Measurements from ENCODE around the gene ZNF74. TPM values are rescaled to one million over a fixed set of nuclear protein-coding genes. Genes with fewer than 3 reads are reported as not detected.
"Not testable (repeated sequence)": the region's sequence is repeated elsewhere in the genome, so short reads cannot be mapped to it uniquely, and the experiment has no call there.

The ZNF74 gene
- total RNA-seq, 2 experiments from 2014 or later: 8.6 to 11.1 TPM

DNA sequence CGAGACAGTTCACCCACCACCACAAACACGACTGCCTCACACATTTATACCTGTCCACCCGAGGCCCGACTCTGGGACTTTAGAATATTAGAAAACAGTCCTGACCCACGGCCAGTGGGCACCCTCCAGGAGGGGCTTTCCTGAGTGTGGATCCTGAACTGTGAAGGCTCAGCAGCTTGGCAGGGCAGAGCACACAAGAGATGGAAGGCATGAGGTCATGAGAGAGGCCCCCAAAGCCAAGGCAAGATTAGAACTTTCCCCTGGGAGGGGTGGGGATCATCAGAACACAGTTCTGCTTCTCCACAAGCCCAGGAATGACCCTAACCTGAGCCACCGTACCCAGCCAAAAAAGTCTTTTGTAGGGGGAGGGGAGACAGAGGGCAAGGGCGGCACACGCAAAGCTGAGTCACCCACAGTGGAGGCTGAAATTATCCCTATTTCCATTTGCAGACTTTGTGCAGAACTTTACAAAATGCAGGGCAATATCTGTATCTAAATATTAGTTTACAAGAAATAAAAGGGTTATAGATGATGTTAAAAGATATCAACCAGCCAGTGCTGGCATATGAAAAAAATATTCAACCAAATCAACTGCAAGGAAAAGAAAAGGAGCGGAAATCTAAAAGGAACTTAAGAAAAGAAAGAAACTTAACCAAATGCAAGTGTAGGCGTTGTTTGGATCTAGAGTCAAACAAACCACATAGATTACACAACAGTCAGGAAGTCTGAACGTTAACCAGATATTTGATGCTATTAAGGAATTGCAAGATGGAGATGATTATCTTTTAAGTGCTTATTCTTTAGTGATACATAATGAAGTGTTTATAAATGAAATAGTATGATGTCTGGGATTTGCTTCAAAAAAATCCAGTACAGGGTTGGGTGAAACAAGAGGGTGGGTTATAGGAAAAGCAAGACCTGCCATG lies 29.4 kb upstream of the ZNF74 start:
- CTCF ChIA-PET; H3K9me3 Mint-ChIP-seq; POLR2A ChIA-PET; H3K27me3 Mint-ChIP-seq; DNase-seq; H3K36me3 Mint-ChIP-seq (ENCODE audit: low read depth); H3K4me3 Mint-ChIP-seq: not testable (repeated sequence)
- Mint-ChIP-seq H3K27ac (peak overlapping the region; percentile 44), H3K4me1 (peaks cover 26% of the 10 kb centered on the region)

DNA sequence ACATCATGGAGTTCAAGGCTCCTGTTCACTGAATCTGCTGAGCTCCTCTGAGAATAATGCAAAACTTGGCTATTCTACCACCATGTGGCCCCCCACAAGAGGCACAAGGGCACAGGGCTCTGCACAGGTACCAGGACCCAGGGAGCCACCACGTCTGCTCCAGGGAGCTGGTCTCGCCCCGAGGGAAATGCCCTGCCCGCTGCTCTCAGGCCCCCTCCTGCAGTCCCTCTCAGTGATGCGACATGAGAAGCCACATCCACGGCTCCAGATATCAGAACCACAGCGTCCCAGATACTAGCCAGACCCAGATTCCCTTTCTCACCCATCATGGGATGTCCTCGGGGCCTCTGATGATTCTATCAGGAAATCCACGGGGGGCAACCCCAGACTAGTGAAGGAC lies 27.1 kb upstream of the ZNF74 start:
- DNase-seq; CTCF ChIA-PET; H3K9me3 Mint-ChIP-seq; H3K4me3 Mint-ChIP-seq; POLR2A ChIA-PET; H3K36me3 Mint-ChIP-seq (ENCODE audit: low read depth): not testable (repeated sequence)
- Mint-ChIP-seq H3K27ac (peak overlapping the region; percentile 19), H3K4me1 (peaks cover 32% of the 10 kb centered on the region), H3K27me3 (peaks cover 10% of the 10 kb centered on the region)

DNA sequence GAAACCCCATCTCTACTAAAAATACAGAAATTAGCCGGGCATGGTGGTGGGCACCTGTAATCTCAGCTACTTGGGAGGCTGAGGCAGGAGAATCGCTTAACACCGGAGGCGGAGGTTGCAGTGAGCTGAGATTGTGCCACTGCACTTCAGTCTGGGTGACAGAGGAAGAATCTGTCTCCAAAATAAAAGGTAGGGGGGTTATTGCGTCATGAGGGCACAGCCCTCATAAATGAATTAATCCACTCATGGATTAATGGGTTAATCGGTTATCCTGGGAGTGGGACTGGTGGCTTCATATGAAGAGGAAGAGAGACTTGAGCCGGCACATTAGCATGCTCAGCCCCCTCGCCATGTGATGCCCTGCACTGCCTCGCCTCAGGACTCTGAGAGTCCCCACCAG lies 25.1 kb upstream of the ZNF74 start:
- POLR2A ChIA-PET; H3K4me3 Mint-ChIP-seq; H3K9me3 Mint-ChIP-seq; H3K36me3 Mint-ChIP-seq (ENCODE audit: low read depth); H3K27ac Mint-ChIP-seq; CTCF ChIA-PET; DNase-seq: not testable (repeated sequence)
- H3K27me3 Mint-ChIP-seq: peaks cover 11% of the 10 kb centered on the region
- H3K4me1 Mint-ChIP-seq: peaks cover 22% of the 10 kb centered on the region

DNA sequence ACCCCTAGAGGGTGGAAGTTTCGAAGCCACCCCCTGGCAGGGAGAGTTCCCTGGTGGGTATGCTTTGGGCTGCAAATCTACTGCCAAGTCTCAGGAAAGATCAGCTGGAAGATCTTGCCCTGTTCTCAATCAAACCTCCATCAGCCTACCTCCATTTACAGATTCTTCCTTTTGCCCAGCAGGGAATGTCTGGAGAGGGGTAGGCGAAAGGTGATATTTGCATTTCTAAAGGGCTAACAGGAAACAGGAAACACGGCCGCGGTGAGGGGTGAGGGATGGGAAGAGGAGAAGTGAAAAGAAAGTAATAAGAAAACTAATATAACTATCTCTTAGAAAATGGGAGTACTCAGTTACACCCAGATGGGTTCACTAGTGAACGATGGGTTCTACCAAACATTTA lies 22.3 kb upstream of the ZNF74 start:
- H3K4me1 Mint-ChIP-seq; H3K9me3 Mint-ChIP-seq; POLR2A ChIA-PET; CTCF ChIA-PET; DNase-seq; H3K4me3 Mint-ChIP-seq; H3K36me3 Mint-ChIP-seq (ENCODE audit: low read depth); H3K27ac Mint-ChIP-seq: not testable (repeated sequence)
- H3K27me3 Mint-ChIP-seq: peaks cover 11% of the 10 kb centered on the region

DNA sequence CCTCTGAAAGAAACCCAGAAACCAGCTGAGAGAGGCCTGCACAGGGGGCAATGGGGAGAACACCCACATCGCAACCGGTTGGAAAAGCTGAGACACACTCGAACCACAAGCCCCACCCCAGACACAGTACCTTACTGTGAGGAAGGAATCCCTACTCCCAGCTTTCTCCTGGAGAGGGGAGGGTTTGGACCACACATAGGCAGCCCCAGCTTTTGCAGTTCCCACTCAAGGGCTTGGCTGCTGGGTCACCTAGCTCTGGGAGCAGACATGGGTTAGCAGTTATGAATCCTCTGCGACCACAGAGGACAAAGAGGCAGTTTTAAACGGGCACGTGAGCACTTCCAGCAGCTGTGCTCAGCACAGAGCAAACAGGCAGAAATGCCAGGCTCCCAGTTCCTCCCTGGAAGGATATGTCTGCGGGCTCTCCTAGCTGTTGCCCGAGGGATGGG lies 21.5 kb upstream of the ZNF74 start:
- H3K9me3 Mint-ChIP-seq, POLR2A ChIA-PET: not testable (repeated sequence)

DNA sequence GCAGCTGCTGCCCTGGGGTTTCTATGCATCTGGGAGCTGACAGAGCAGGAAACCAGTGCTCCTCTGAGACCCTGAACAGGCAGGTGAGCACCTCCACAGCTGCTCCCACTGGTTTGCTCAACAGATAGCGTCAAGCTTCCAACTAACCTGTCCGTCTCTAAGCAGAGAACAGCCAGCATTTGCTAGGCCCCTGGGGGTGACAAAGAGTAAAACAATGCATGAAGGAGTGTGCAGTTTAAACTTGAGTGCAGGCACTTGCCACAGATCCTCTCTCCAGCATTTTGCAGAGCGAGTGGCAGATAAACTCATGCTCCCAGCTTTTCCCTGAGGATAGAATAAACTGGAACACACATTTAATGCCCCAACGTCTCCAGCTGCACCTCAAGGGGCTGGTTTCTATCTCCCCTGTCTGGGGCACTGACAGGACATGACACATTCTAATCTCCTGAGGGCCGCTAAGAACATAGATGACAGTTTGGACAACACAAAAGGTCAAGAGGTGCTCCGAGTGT lies 20.7 kb upstream of the ZNF74 start:
- not testable (repeated sequence) for DNase-seq, H3K27ac Mint-ChIP-seq

More for the DNA sequence above, 21.5 kb upstream of the ZNF74 start:
- H3K4me1 Mint-ChIP-seq; H3K4me3 Mint-ChIP-seq; H3K27ac Mint-ChIP-seq; CTCF ChIA-PET; H3K36me3 Mint-ChIP-seq (ENCODE audit: low read depth); DNase-seq: not testable (repeated sequence)
- H3K27me3 Mint-ChIP-seq: peaks cover 11% of the 10 kb centered on the region

DNA sequence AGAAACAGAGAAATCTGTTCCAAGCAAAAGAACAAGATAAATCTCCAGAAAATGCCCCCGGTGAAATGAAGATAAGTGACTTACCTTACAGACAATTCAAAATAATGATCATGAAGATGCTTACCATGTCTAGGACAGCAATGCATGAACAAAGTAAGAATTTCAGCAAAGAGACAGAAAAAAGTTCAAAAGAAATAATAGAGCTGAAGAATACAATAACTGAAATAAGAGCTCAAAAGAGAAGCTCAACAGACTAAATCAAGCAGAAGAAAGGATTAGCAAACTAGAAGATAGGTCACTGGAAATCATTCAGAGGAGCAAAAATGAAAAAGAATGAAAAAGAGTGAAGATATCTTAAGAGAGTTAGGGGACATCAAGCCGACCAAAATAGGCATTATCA lies 19.8 kb upstream of the ZNF74 start:
- CTCF ChIA-PET; H3K4me1 Mint-ChIP-seq; H3K36me3 Mint-ChIP-seq (ENCODE audit: low read depth); H3K27ac Mint-ChIP-seq; H3K27me3 Mint-ChIP-seq; H3K9me3 Mint-ChIP-seq; DNase-seq; POLR2A ChIA-PET; H3K4me3 Mint-ChIP-seq: not testable (repeated sequence)

More for the DNA sequence above, 20.7 kb upstream of the ZNF74 start:
- POLR2A ChIA-PET; H3K27me3 Mint-ChIP-seq; H3K4me1 Mint-ChIP-seq; H3K4me3 Mint-ChIP-seq; H3K36me3 Mint-ChIP-seq (ENCODE audit: low read depth); CTCF ChIA-PET; H3K9me3 Mint-ChIP-seq: not testable (repeated sequence)

DNA sequence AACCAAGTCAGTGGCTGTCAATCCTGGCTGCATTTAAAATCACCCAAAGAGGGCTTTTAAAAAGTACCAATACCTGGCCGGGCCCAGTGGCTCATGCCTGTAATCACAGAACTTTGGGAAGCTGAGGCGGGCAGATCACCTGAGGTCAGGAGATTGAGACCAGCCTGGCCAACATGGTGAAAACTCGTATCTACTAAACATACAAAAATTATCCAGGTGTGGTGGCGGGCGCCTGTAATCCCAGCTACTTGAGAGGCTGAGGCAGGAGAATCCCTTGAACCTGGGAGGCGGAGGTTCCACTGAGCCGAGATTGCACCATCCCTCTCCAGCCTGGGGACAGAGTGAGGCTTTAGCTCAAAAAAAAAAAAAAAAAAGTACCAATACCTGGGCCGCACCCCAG lies 17.7 kb upstream of the ZNF74 start:
- H3K36me3 Mint-ChIP-seq (ENCODE audit: low read depth); DNase-seq; H3K4me3 Mint-ChIP-seq; CTCF ChIA-PET; H3K9me3 Mint-ChIP-seq; H3K4me1 Mint-ChIP-seq; POLR2A ChIA-PET; H3K27ac Mint-ChIP-seq; H3K27me3 Mint-ChIP-seq: not testable (repeated sequence)

DNA sequence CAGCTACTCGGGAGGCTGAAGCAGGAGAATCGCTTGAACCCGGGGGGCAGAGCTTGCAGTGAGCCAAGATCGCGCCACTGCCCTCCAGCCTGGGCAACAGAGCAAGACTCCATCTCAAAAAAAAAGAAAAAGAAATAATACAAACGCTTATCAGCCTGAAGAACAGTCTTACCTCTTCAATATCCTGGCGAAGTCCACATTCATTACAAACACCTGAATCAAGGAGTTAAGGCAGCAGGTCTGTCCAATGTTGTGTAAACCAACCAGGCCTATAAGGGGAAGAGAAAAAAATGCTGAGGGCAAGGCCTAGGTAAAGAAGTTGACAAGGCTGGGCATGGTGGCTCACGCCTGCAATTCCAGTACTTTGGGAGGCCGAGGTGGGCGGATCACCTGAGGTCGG lies 17.0 kb upstream of the ZNF74 start:
- H3K27me3 Mint-ChIP-seq; POLR2A ChIA-PET; H3K36me3 Mint-ChIP-seq (ENCODE audit: low read depth); H3K4me1 Mint-ChIP-seq; H3K27ac Mint-ChIP-seq; H3K9me3 Mint-ChIP-seq; H3K4me3 Mint-ChIP-seq; CTCF ChIA-PET; DNase-seq: not testable (repeated sequence)

DNA sequence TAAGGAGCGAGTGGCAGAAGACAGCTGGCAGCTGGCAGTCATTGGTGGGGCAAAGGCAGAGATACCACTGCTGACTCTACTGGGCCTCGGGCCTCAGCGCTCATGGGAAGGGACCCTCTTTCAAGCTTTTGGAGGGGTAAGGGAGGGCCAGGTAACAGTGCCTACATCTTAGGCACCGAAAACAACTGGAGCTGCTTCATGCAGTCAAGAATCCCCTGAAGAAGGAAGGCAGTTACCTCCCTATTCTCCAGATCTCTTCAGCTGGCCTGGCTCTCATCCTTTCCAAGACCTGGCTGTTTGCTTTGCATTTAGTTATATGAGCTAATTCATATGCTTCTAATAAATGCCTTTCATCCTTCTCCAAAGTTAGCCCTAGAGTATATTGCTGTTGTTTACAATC lies 15.8 kb upstream of the ZNF74 start:
- ChIA-PET POLR2A (no interaction called here), CTCF (interaction anchor here (0.7 to 1.7 kb wide), 2 partner anchors 186 to 187 kb away, joined by 3 to 4 read pairs; no protein-coding TSS in a partner anchor)
- H3K9me3 Mint-ChIP-seq: peaks cover 2% of the 10 kb centered on the region
- H3K27ac Mint-ChIP-seq: no peak overlapping the region
- H3K36me3 Mint-ChIP-seq (ENCODE audit: low read depth): no peaks in the 10 kb centered on the region
- no peak overlapping the region for H3K4me3 Mint-ChIP-seq
- no peaks in the 10 kb centered on the region for H3K4me1 Mint-ChIP-seq
- no peak for DNase-seq
- peaks cover 9% of the 10 kb centered on the region for H3K27me3 Mint-ChIP-seq

DNA sequence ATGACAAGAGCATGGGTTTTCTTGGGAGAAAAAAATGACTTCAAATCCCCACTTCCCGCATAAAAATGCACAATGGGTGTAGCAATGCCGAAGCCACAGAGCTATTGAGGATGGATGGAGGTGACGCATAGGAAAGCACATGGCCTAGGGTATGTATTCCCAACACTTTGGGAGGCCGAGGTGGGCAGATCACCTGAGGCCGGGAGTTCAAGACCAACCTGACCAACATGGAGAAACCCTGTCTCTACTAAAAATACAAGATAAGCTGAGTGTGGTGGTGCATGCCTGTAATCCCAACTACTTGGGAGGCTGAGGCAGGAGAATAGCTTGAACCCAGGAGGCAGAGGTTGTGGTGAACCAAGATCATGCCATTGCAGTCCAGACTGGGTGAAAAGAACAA lies 15.3 kb upstream of the ZNF74 start:
- CTCF ChIA-PET: interaction anchor here (1.7 kb wide), 1 partner anchor 187 kb away, joined by 3 read pairs; no protein-coding TSS in a partner anchor
- H3K27ac Mint-ChIP-seq; H3K4me3 Mint-ChIP-seq; H3K36me3 Mint-ChIP-seq (ENCODE audit: low read depth); H3K4me1 Mint-ChIP-seq; DNase-seq; POLR2A ChIA-PET; H3K9me3 Mint-ChIP-seq: not testable (repeated sequence)
- peaks cover 11% of the 10 kb centered on the region for H3K27me3 Mint-ChIP-seq

DNA sequence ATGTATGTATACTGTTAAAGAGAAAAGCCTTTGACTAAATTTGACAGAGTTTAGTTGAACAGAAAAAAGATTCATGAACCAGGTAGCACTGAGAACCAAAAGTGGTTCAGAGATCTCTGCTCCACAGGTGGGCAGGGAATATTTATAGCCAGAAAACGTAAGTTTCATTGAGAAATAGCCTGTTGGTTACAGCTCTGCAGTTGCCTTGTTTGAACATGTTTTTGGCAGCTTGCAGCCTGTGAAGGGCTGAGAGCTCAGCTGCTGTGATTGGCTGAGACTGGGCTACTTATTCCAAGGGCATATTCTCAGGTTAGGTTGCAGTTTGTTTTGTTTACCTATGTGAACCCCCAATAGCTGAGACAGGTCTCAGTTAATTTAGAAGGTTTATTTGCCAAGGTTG lies 13.5 kb upstream of the ZNF74 start:
- no peaks in the 10 kb centered on the region for H3K36me3 Mint-ChIP-seq (ENCODE audit: low read depth)
- no peak overlapping the region for H3K27ac Mint-ChIP-seq
- DNase-seq: no peak
- H3K4me3 Mint-ChIP-seq: no peak overlapping the region
- CTCF ChIA-PET: interaction anchor here (1.0 to 1.2 kb wide), 2 partner anchors 12 to 31 kb away, joined by 3 read pairs; no protein-coding TSS in a partner anchor
- H3K4me1 Mint-ChIP-seq: no peaks in the 10 kb centered on the region
- POLR2A ChIA-PET: interaction anchor here (0.6 kb wide), 1 partner anchor 352 kb away, joined by 3 read pairs; no protein-coding TSS in a partner anchor
- peaks cover 13% of the 10 kb centered on the region for H3K27me3 Mint-ChIP-seq
- no peaks in the 10 kb centered on the region for H3K9me3 Mint-ChIP-seq

DNA sequence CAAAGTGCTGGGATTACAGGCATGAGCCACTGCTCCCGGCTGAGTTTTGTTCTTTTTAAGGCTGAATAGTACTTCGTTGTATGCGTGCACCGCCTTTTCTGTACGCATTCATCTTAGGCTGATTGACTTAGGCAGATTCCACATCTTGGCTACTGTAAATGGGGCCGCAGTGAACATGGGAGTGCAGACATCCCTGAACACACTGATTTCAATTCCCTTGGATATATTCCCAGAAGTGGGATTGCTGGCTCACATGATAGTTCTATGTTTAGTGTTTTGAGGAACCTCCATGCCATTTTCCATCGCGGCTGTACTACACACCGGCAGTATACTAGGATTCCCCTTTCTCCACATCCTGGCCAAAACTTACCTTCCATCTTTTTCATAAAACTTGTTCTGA lies 10.4 kb upstream of the ZNF74 start:
- Mint-ChIP-seq H3K27ac (no peak overlapping the region), H3K4me1 (no peaks in the 10 kb centered on the region), H3K4me3 (no peak overlapping the region), H3K27me3 (peaks cover 28% of the 10 kb centered on the region), H3K9me3 (no peaks in the 10 kb centered on the region), H3K36me3 (ENCODE audit: low read depth) (no peaks in the 10 kb centered on the region)
- ChIA-PET POLR2A (no interaction called here), CTCF (no interaction called here)
- DNase-seq: no peak

DNA sequence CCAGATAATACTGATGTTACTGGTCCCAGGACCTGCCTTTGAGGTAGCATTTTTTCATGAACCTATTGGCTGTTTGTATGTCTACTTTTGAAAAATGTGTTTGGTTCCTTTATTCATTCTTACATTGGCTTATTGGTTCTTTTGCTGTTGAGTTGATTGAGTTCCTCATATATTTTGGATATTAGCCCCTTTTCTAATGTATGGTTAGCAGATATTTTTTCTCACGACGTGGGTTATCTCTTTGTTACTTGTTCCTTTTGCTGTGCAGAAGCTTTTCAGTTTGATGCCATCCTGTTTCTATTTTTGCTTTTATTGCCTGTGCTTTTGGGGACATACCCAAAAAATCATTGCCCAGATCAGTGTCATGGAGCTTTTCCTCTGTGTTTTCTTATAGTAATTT lies 9.8 kb upstream of the ZNF74 start:
- Mint-ChIP-seq H3K9me3 (peaks cover 3% of the 10 kb centered on the region), H3K4me1 (no peaks in the 10 kb centered on the region), H3K27me3 (peaks cover 28% of the 10 kb centered on the region), H3K36me3 (ENCODE audit: low read depth) (no peaks in the 10 kb centered on the region), H3K4me3 (no peak overlapping the region), H3K27ac (no peak overlapping the region)
- DNase-seq: no peak
- ChIA-PET CTCF (no interaction called here), POLR2A (no interaction called here)

All from activated CD4-positive, alpha-beta T cell treated with anti-CD3 and anti-CD28 coated beads, Interleukin-2, amount 10 ng/mL, durations not matched to agents 7 days and 5 days (primary cell).